Chondrocyte (in vitro differentiated cells): ENCODE measurements around the gene PRELID1. TPM values are rescaled to one million over a fixed set of nuclear protein-coding genes. Genes with fewer than 3 reads are reported as not detected.

Experiments used
- DNase-seq: peaks from one replicate; pipeline ENCODE4 v3.0.0; 2021; ENCODE audit warnings: mixed read lengths, low spot score
- H3K27ac Mint-ChIP-seq: one replicate; pipeline ENCODE4 v1.8.0; 2021; ENCODE audit warnings: mild to moderate bottlenecking, moderate library complexity, mixed read lengths; ENCODE audit not compliant: unreplicated experiment
- H3K27me3 Mint-ChIP-seq: 2 replicates; pipeline ENCODE4 v1.8.0; 2021; ENCODE audit warnings: low read depth, mixed read lengths
- H3K36me3 Mint-ChIP-seq: 2 replicates; pipeline ENCODE4 v1.8.0; 2021; ENCODE audit warnings: low read depth, mixed read lengths
- H3K4me1 Mint-ChIP-seq: 2 replicates; pipeline ENCODE4 v1.8.0; 2021; ENCODE audit warnings: low read depth, mild to moderate bottlenecking, mixed read lengths
- H3K4me3 Mint-ChIP-seq: one replicate; pipeline ENCODE4 v1.8.0; 2021; ENCODE audit warnings: mild to moderate bottlenecking, moderate library complexity, mixed read lengths; ENCODE audit not compliant: unreplicated experiment
- H3K9me3 Mint-ChIP-seq: 2 replicates; pipeline ENCODE4 v1.8.0; 2021; ENCODE audit warnings: low read depth, mixed read lengths
- total RNA-seq: library from RNA; stranded (reverse); gene quantifications from 3 replicates; pipeline ENCODE4 v1.2.1, GENCODE V29; 2021
- TF ChIP-seq, protein P1 (sequence below): fragments of 200-600 bp; sonication (generic); IDR thresholded peaks from 2 replicates; pipeline ENCODE4 v1.5.0; 2021; ENCODE audit warnings: antibody characterized with exemption, mild to moderate bottlenecking, moderate library complexity

The PRELID1 gene
- total RNA-seq, 1 donor from 2014 or later = 109 TPM

DNA sequence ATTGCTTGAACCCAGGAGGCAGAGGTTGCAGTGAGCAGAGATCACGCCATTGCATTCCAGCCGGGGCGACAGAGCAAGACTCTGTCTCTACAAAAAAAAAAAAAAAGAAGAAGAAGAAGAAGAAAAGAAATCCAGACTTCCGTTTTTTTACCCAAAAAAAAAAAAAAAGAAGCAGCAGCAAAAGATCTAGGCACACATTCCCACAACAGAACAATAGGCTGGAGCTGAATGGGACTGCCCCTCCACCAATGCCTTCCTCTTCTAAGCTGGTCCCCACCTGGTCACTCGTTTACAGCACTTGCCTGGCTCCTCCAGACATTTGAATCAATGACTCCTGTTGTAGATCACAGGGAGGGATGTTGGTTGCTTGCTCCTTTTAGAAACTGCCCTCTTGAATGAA lies 49.5 kb downstream of the PRELID1 start:
- Mint-ChIP-seq H3K9me3 (peaks cover 2% of the 10 kb centered on the region), H3K27ac (no peak overlapping the region), H3K4me3 (no peak overlapping the region), H3K27me3 (no peaks in the 10 kb centered on the region), H3K4me1 (peaks cover 34% of the 10 kb centered on the region), H3K36me3 (no peaks in the 10 kb centered on the region)
- TF ChIP-seq, protein P1, sequence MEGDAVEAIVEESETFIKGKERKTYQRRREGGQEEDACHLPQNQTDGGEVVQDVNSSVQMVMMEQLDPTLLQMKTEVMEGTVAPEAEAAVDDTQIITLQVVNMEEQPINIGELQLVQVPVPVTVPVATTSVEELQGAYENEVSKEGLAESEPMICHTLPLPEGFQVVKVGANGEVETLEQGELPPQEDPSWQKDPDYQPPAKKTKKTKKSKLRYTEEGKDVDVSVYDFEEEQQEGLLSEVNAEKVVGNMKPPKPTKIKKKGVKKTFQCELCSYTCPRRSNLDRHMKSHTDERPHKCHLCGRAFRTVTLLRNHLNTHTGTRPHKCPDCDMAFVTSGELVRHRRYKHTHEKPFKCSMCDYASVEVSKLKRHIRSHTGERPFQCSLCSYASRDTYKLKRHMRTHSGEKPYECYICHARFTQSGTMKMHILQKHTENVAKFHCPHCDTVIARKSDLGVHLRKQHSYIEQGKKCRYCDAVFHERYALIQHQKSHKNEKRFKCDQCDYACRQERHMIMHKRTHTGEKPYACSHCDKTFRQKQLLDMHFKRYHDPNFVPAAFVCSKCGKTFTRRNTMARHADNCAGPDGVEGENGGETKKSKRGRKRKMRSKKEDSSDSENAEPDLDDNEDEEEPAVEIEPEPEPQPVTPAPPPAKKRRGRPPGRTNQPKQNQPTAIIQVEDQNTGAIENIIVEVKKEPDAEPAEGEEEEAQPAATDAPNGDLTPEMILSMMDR = no peak
- DNase-seq = no peak

GRCh38 chr5:177354256-177354655 lies 50.7 kb downstream of the PRELID1 start:
- TF ChIP-seq, protein P1 = no peak
- Mint-ChIP-seq H3K27ac (no peak overlapping the region), H3K4me3 (no peak overlapping the region), H3K9me3 (peaks cover 2% of the 10 kb centered on the region), H3K36me3 (no peaks in the 10 kb centered on the region), H3K27me3 (no peaks in the 10 kb centered on the region), H3K4me1 (peaks cover 29% of the 10 kb centered on the region)
- DNase-seq = no peak

- TF ChIP-seq, protein P1 = no peak
- H3K4me1 Mint-ChIP-seq = peaks cover 25% of the 10 kb centered on the region
- H3K36me3 Mint-ChIP-seq = no peaks in the 10 kb centered on the region
- no peaks in the 10 kb centered on the region for H3K27me3 Mint-ChIP-seq
- no peak overlapping the region for H3K4me3 Mint-ChIP-seq
- no peak for DNase-seq
- no peak overlapping the region for H3K27ac Mint-ChIP-seq
- peaks cover 2% of the 10 kb centered on the region for H3K9me3 Mint-ChIP-seq
Measured at GRCh38 chr5:177354711-177355110, 51.1 kb downstream of the PRELID1 start.

DNA sequence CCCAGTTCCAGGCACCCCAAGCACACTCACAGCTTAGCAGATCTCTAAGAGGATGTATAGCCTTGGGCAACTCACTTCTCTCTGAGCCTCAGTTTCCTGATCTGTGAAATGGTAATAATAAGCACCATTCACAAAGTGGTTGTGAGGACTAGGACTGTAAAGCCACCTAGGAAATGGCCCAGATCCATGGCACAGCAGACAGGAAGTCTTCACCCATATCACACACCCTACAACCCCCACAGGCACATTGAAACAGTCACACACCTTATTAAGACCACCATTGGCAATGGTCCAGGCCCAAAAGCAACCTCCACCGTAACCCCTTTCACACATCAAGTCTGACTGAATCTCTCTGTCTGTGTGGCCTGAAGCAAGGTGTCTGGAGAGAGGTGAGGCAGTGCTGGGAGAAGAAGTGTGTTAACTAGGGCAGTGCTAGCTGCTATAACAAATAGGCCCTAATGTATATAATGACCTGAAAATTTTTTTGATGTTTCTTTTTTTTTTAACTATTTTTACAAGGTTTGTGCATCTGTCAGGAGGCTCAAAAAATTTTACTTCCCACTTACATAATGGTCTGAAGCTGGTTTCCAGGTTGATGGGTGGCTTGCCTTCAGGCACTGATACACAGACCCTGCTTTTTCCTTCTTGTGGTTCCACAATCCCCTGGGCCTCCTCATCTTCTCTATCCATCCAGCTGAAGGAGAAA lies 51.7 kb downstream of the PRELID1 start:
- Mint-ChIP-seq H3K27me3 (peaks cover 1% of the 10 kb centered on the region), H3K27ac (no peak overlapping the region), H3K36me3 (no peaks in the 10 kb centered on the region), H3K4me1 (peaks cover 19% of the 10 kb centered on the region), H3K4me3 (no peak overlapping the region), H3K9me3 (peaks cover 2% of the 10 kb centered on the region)
- DNase-seq = no peak
- TF ChIP-seq, protein P1 = no peak

- H3K36me3 Mint-ChIP-seq = no peaks in the 10 kb centered on the region
Measured at GRCh38 chr5:177355868-177356168, 52.2 kb downstream of the PRELID1 start.

More at GRCh38 chr5:177355868-177356168, 52.2 kb downstream of the PRELID1 start:
- peaks cover 2% of the 10 kb centered on the region for H3K9me3 Mint-ChIP-seq
- H3K27me3 Mint-ChIP-seq = peaks cover 1% of the 10 kb centered on the region
- no peak overlapping the region for H3K4me3 Mint-ChIP-seq
- DNase-seq = no peak
- TF ChIP-seq, protein P1 = no peak
- no peak overlapping the region for H3K27ac Mint-ChIP-seq
- H3K4me1 Mint-ChIP-seq = peaks cover 14% of the 10 kb centered on the region

Other genes with a start within 250 kb of the PRELID1 start
- gene FGFR4, start 216.9 kb upstream of the PRELID1 start, total RNA-seq = 0.27 to 1.9 TPM (median 1.1 TPM) in 3 replicates
- 64.0 to 77.0 TPM (median 67.3 TPM) in 3 replicates for gene NSD1, start 170.0 kb upstream of the PRELID1 start, total RNA-seq
- gene RAB24, start 80 bp upstream of the PRELID1 start, total RNA-seq = 31.5 to 37.3 TPM (median 36.7 TPM) in 3 replicates
- gene MXD3, start 8.1 kb downstream of the PRELID1 start, total RNA-seq = 6.5 to 9.4 TPM (median 8.4 TPM) in 3 replicates
- gene LMAN2, start 47.9 kb downstream of the PRELID1 start, total RNA-seq = 76.6 to 128 TPM (median 83.4 TPM) in 3 replicates
- gene RGS14, start 54.1 kb downstream of the PRELID1 start, total RNA-seq = 6.8 to 11.6 TPM (median 10.1 TPM) in 3 replicates
- gene SLC34A1, start 80.6 kb downstream of the PRELID1 start, total RNA-seq = not detected in 3 replicates
- not detected in 3 replicates for gene PFN3, start 96.9 kb downstream of the PRELID1 start, total RNA-seq
- gene F12, start 105.8 kb downstream of the PRELID1 start, total RNA-seq = 0.99 to 2.1 TPM (median 1.8 TPM) in 3 replicates
- gene GRK6, start 122.9 kb downstream of the PRELID1 start, total RNA-seq = 19.9 to 26.3 TPM (median 23.8 TPM) in 3 replicates
- gene PRR7, start 143.0 kb downstream of the PRELID1 start, total RNA-seq = 4.8 to 5.5 TPM (median 5.3 TPM) in 3 replicates
- 207 to 277 TPM (median 274 TPM) in 3 replicates for gene DBN1, start 169.8 kb downstream of the PRELID1 start, total RNA-seq
- gene PDLIM7, start 193.8 kb downstream of the PRELID1 start, total RNA-seq = 563 to 633 TPM (median 613 TPM) in 3 replicates
- 4.7 to 7.7 TPM (median 7.5 TPM) in 3 replicates for gene DOK3, start 206.0 kb downstream of the PRELID1 start, total RNA-seq
- gene DDX41, start 213.2 kb downstream of the PRELID1 start, total RNA-seq = 77.2 to 79.0 TPM (median 78.6 TPM) in 3 replicates